ENCODE measurements around the gene RALGDS. TPM values are rescaled to one million over a fixed set of nuclear protein-coding genes. Genes with fewer than 3 reads are reported as not detected.

Gene RALGDS
- total and polyA plus RNA-seq, 2 of the 4 experiments (the other 2 are of a cell fraction) = 13.1 to 36.9 TPM

DNA sequence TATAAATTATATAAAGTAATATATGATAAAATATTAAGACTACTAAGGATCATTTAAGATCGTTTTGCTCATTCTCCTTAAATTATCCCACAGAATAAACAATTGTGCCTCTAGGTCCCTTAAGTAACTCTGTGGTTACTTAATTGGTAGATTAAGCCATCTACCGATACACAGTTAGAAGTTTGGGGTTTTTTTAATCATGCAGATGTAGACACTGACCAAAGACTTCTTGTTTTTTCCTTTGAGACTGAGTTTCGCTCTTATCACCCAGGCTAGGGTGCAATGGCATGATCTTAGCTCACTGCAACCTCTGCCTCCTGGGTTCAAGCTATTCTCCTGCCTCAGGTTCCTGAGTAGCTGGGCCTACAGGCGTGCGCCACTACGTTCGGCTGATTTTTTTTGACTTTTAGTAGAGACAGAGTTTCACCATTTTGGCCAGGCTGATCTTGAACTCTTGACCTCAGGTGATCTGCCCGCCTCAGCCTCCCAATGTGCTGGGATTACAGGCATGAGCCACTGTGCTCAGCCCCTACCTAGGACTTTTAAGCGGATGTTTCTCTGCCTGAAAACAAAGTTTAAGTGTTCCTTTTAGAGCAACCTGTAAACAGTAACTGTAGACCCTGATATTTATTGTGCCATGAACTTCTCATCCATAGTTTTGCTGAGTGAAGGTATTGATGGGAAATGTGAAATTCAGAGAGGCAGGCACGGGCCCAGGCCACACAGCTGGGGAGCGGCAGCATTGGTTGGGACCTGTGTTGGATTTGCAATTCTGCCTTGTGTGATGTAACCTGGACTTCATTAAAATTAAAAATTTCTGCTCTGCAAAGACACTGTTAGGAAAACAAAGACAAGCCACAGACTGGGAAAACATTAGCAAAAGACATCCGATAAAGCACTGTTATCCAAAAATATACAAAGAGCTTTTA lies 47.7 kb downstream of the RALGDS start:
- H4K5ac ChIP-seq (ENCODE audit: low read depth, low read length) = no peak overlapping the region
- no peak overlapping the region for H2BK15ac ChIP-seq (ENCODE audit: low read depth, low read length)
- no peaks in the 10 kb centered on the region for H3K9me3 ChIP-seq (ENCODE audit: control insufficient read depth, insufficient read depth, low read length)
- DNase-seq (no peak), ATAC-seq (ENCODE audit: low read depth) (no peak)
- no peak overlapping the region for H3K4me2 ChIP-seq (ENCODE audit: low read depth, low read length)
- no peak overlapping the region for H4K91ac ChIP-seq (ENCODE audit: insufficient read depth, low read depth, low read length)
- H3K9me1 ChIP-seq (ENCODE audit: insufficient read depth, low read length) = no peaks in the 10 kb centered on the region
- no peak overlapping the region for H2AK9ac ChIP-seq (replicated peaks; ENCODE audit: low read depth, low read length, poor library complexity)
- H3K79me1 ChIP-seq (ENCODE audit: low read depth in 1 of 2, low read length in 2 of 2) = no peaks in the 10 kb centered on the region
- H3K27ac ChIP-seq (ENCODE audit: insufficient read depth, low read length) = no peak overlapping the region
- H3K4me3 ChIP-seq (ENCODE audit: insufficient read depth, low read depth, low read length) = no peak overlapping the region
- H3K18ac ChIP-seq (ENCODE audit: low read depth, low read length) = no peak overlapping the region
- no peak overlapping the region for H3K14ac ChIP-seq (replicated peaks; ENCODE audit: low read depth, low read length)
- H2AK5ac ChIP-seq (ENCODE audit: low read depth, low read length) = no peak overlapping the region
- no peak overlapping the region for H2BK5ac ChIP-seq (ENCODE audit: low read depth, low read length, poor library complexity, severe bottlenecking)
- WGBS, 2 experiments (ENCODE audit: extremely low coverage in 2 of 2, insufficient read length in 1 of 2) = 95% methylated on average over 6 of the region's 12 CpGs; no CpG with 5 or more reads in 1 of the 2 experiments
- no peak overlapping the region for H3K9ac ChIP-seq (ENCODE audit: low read depth, low read length)
- ChIA-PET POLR2A (ENCODE audit: unreplicated experiment) (no interaction called here), CTCF (interaction anchor here (2.9 kb wide), 1 partner anchor 71 kb away, joined by 10 read pairs; no protein-coding TSS in a partner anchor)
- H4K20me1 ChIP-seq (ENCODE audit: insufficient read depth, low read length) = peaks cover 11% of the 10 kb centered on the region; the same call in 1 of the 2 replicates
- intact Hi-C loops (cut with micrococcal nuclease) (no loop called here), in situ Hi-C loops (cut with MboI; ENCODE audit: low sequenced_read_pairs) (no loop called here), dilution Hi-C loops (cut with HindIII; ENCODE audit: low sequenced_read_pairs, unreplicated experiment) (no loop called here)
- no peak overlapping the region for H3K23ac ChIP-seq (ENCODE audit: low read depth, low read length)
- no peak overlapping the region for H2BK20ac ChIP-seq (ENCODE audit: low read depth, low read length)
- no peak overlapping the region for H4K8ac ChIP-seq (ENCODE audit: low read depth in 2 of 2, low read length in 2 of 2)
- no peak overlapping the region for H2AFZ ChIP-seq (replicated peaks; ENCODE audit: low read length, poor library complexity)
- no TSS peak for BruUV-seq (replicated peaks)
- H3K27me3 ChIP-seq (ENCODE audit: control insufficient read depth, insufficient read depth, low read length) = peaks cover 4% of the 10 kb centered on the region
- no peak overlapping the region for H2BK120ac ChIP-seq (ENCODE audit: low read depth, low read length)
- H3K4ac ChIP-seq (ENCODE audit: low read depth, low read length) = no peak overlapping the region
- H3K56ac ChIP-seq (ENCODE audit: extremely low read depth, insufficient read depth, low read length) = no peak overlapping the region
- H3K4me1 ChIP-seq (ENCODE audit: control insufficient read depth, insufficient read depth, low read length) = peaks cover 7% of the 10 kb centered on the region
- no peaks in the 10 kb centered on the region; the same call in 1 of the 2 replicates for H3K36me3 ChIP-seq (ENCODE audit: control insufficient read depth, insufficient read depth, low read length)
- TF ChIP-seq MAFK (IDR thresholded peaks at IDR 0.05; ENCODE audit: low read depth, low read length) (no peak), ELK1 (IDR thresholded peaks at IDR 0.05; ENCODE audit: borderline replicate concordance, low read depth, low read length) (no peak), FOS (IDR thresholded peaks at IDR 0.05; ENCODE audit: low read depth, low read length) (no peak), CHD1 (IDR thresholded peaks at IDR 0.05; ENCODE audit: low read depth, low read length) (no peak), POLR2A (IDR thresholded peaks at IDR 0.05; ENCODE audit: low read depth, low read length) (no peak), RFX5 (IDR thresholded peaks at IDR 0.05; ENCODE audit: low read depth, low read length) (no peak), MXI1 (IDR thresholded peaks at IDR 0.05; ENCODE audit: borderline replicate concordance, low read depth, low read length) (no peak), BHLHE40 (IDR thresholded peaks at IDR 0.05; ENCODE audit: low read depth, low read length) (no peak), CEBPB (IDR thresholded peaks at IDR 0.05; ENCODE audit: low read depth, low read length) (no peak), NFE2L2 (IDR thresholded peaks at IDR 0.05; ENCODE audit: low read depth, low read length) (no peak), SMC3 (IDR thresholded peaks at IDR 0.05; ENCODE audit: low read depth, low read length) (no peak), RCOR1 (IDR thresholded peaks at IDR 0.05; ENCODE audit: insufficient replicate concordance, low read length) (no peak)
- TF ChIP-seq, protein P1, sequence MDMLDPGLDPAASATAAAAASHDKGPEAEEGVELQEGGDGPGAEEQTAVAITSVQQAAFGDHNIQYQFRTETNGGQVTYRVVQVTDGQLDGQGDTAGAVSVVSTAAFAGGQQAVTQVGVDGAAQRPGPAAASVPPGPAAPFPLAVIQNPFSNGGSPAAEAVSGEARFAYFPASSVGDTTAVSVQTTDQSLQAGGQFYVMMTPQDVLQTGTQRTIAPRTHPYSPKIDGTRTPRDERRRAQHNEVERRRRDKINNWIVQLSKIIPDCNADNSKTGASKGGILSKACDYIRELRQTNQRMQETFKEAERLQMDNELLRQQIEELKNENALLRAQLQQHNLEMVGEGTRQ (IDR thresholded peaks at IDR 0.05; ENCODE audit: low read depth, low read length) = no peak
- TF ChIP-seq, protein P2, sequence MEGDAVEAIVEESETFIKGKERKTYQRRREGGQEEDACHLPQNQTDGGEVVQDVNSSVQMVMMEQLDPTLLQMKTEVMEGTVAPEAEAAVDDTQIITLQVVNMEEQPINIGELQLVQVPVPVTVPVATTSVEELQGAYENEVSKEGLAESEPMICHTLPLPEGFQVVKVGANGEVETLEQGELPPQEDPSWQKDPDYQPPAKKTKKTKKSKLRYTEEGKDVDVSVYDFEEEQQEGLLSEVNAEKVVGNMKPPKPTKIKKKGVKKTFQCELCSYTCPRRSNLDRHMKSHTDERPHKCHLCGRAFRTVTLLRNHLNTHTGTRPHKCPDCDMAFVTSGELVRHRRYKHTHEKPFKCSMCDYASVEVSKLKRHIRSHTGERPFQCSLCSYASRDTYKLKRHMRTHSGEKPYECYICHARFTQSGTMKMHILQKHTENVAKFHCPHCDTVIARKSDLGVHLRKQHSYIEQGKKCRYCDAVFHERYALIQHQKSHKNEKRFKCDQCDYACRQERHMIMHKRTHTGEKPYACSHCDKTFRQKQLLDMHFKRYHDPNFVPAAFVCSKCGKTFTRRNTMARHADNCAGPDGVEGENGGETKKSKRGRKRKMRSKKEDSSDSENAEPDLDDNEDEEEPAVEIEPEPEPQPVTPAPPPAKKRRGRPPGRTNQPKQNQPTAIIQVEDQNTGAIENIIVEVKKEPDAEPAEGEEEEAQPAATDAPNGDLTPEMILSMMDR (conservative IDR thresholded peaks at IDR 0.05; ENCODE audit: low read depth, low read length) = no peak

All from IMR-90 (cell line).